DMS 273 (cell line): Measurements from ENCODE around the gene ACTN4.

Experiments used
- DNase-seq: peaks from one replicate; lab custom pipeline; 2025; ENCODE audit not compliant: unreplicated experiment; lab: John Stamatoyannopoulos, UW

ACTN4 gene

DNA sequence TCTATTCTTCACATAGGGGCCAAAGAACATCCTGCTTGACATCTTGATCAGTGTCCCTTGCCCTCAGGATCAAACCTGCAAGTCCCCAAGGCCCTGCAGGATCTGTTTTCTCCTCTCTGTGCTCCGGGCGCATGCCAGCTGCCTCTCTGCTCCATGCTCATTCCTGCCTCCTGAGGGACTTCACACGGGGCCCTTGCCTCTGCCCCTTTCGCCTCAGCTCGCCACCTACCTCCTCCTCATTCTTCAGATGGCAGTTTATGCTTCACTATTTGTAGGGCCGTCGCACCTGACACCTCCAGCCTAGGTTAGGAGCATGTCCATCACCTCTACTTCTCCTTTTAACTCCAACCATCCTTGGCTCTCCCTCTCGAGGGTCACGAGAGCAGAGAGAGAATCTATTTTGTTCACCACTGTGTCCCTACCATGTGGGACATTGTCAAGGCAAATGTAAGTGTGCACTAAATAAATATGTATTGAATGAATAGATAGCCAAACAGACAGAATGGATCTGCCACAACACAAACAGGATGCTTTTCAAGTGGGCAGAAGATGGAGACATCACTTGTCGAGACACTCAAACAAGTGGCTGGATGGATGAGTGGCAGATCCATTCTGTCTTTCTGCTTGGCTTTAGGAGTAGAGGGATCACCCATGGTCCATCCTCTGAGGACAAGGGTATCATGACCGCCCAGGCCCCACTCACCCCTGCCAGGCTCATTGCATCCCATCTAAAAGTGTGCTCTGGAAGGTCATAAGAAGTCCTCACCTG is 29.6 kb downstream of the ACTN4 start:
- DNase-seq: no peak

GRCh38 chr19:38678217-38678890 is 30.9 kb downstream of the ACTN4 start:
- DNase-seq: no peak

- DNase-seq: no peak
Measured at GRCh38 chr19:38678891-38679494, 31.5 kb downstream of the ACTN4 start.

DNA sequence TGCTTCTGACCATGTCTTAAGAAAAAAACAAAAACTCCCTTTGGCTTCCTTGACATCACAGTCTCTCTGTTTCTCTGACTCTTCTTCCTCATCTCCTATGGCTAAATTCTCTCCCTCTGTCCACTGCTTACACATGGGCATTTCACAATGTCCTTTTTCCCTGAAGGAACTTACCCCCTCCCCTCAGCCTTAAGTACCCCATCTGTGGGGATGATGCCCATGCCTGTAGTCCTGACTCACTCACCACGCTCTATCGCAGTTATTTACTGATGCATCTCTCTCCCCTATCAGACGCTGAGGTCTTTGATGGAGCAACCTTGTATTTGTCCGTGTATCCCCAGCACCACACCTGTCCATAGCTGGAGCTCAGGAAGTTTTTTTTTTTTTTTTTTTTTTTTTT is 32.4 kb downstream of the ACTN4 start:
- no peak for DNase-seq

DNA sequence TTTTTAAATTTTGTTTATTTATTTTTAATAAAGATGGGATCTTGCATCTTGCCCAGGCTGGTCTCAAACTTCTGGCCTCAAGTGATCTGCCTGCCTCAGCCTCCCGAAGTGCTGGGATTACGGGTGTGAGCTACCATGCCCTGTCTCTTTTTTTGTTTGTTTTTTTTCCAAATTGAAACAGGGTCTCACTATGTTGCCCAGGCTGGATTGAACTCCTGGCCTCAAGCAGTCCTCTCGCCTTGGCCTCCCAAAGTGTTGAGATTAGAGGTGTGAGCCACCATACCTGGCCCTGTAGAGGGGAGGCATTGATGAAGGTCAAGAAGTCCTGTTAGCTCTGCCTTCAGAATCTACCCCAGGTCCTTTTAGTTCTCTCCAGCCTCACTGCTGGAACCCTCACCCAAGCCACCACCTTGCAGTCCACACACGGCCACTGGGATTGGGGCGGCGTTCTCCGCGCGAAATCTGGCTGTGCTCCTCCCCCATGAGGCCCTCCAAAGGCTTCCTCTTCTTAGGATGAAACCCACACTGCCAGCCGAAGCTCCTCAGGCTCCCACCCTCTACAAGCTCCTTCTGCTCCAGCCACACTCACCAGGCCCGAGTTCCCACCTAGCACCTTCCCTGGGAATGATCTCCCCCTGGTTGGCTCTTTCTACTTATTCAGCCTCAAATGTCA is 34.9 kb downstream of the ACTN4 start:
- no peak for DNase-seq

DNA sequence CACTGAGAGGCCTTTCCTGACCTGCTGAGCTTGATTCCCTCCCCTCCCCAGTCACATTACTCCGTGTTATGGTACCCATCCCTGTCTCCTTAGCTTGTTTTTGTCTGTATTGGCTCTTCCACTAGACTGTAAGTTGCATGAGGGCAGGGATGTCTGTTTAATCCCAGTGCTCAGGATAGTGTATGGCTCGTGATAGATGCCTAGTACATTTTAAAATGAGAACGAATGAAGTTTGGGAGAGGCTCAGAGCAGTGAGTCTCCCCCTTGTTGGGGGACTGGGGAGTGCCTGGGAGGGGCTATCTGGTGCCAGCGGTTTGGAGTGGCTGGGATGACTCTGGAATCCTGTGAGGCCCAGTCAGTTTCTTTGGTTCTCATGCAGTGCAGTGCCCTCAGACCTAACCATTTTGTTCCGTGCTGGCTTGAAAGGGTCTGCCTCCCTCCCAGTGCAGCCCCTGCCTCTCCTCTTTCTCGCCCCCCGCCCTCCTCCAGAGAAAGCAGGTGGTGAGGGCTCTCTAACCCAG is 35.5 kb downstream of the ACTN4 start:
- DNase-seq: peak; percentile 58

DNA sequence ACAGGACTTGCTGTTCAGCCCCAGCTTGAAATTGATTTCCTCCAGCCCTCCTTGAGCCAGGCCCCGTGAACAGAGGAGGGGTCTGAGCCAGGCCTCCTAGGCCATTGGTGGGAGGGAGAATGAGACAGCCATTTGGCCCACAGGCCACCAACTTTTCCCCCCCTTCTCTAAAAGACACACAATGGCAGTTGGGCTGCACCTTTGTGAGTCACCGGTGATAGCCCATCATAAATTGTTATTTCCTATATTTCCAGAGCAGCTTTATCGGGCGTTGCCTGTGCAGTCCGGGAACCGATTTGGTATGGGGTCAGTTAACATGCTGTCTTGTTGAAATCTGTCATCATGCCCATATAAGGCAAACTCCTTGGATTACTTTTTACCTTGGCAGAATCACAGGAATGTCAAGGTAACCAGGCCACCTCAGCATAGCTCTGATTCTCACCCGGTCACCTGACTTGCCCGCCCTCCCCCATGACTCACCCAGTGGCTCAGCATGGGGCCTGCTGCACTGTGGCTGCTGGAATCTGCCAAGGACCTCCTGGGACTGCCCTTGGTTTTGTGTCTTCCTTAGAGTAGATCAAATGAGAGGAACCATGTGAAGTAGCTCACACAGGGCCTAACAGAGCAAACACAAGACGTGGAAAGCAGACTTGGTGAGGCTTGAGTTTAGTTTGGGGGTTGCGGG is 36.1 kb downstream of the ACTN4 start:
- peak; percentile 75 for DNase-seq

DNA sequence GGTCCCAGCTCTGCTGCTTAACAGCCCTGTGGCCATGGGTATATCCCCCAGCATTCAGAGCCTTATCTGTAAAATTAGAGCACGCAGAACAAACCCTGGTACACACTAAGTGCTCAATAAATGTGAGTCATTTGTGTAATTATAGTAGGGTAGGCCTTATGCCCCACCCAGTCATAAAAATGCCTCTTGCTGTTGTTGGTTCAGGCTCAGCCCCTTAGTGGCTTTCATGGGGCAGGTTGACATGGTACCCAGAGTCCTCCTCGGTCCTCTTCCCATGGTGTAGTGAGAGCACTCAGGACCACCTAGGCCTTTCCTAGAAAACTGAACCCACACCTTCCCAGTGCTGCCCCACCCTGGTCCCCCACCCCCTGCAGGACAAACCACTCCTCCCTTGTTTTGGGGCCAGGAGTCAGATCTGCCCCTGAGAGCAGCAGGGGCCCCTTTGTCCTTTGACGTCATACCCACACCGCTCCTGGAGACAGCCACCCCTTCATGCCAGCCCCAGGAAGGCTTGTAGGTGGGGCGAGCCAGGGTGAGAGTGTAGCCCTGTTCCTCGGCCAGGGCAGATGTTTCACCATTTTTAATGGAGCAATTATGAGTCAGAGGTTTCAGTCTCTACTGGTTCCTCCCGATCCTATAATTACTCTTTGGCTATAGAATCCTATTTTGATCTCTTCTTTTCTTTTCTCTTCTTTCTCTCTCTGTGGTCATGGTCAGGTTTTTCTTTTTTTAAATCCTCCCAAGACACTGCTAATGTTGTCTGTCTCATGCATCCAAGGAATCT is 36.8 kb downstream of the ACTN4 start:
- DNase-seq: peak; percentile 95

DNA sequence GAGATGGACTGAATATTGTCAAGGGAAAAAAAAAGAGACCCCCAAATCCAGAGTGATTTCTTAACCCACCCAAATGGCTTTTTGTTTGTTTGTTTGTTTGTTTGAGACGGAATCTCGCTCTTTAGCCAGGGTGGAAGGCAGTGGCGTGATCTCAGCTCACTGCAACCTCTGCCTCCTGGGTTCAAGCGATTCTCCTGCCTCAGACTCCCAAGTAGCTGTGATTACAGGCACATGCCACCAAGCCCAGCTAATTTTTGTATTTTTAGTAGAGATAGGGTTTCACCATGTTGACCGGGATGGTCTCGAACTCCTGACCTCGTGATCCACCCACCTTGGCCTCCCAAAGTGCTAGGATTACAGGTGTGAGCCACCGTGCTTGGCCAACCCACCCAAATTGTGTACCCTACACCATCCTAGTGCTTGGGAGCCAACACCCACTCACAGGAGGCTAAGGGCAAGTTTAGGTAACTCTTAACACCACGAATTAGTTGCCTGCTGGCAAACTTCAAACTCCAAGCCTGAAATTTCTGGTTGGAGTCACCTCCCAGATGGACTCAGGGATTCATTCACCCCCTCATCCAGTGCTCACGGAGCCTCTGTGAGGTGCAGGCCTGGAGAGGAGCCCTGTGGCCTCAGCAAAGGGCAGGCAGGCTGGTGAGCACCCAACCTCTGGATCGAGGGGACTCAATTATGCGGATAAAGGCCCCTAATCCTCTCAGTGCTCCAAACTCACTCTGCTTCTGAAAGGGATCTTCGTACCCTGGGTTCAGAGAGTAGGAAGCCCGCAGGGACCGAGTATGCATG is 37.6 kb downstream of the ACTN4 start:
- no peak for DNase-seq

DNA sequence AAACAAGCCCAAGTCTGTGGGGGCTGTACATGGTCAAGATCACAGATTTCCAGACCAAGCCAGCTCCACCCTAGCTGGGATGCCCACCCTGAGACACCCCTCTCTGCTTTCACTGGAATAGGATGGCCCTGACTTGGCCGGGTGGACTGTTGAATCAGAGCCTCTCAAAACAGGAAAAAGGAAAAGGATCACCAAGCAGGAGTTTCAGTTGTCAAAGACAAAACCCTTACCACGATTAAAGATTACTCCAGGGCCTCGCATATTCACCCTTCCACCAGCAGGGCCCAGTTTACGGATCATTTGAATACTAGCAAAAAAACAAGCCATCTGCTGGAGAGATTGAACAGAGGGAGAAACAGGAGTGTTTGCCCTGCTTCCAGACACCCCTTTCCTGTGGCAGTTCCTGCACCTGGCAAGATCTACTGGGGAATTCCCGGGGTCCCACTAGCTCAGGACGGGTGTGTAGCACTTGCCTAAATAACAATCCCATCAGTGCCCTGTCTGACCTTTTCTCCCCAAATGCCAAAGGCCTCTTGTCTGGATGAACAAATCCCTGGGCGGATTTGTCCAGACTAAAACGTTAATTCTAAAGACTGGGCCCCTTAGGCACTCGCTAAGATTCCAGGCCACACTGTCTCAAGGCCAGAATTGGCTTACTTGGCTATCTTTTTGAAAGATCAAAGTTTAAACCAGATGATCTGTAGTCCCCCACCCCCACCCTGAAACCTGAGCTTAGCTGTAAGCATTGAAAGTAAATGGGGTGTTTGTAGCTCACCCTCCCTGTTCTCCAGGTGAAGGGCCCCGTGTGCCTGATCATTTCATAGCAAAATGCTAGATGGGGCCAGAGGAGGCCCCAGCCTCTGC is 38.4 kb downstream of the ACTN4 start:
- peak; percentile 93 for DNase-seq

DNA sequence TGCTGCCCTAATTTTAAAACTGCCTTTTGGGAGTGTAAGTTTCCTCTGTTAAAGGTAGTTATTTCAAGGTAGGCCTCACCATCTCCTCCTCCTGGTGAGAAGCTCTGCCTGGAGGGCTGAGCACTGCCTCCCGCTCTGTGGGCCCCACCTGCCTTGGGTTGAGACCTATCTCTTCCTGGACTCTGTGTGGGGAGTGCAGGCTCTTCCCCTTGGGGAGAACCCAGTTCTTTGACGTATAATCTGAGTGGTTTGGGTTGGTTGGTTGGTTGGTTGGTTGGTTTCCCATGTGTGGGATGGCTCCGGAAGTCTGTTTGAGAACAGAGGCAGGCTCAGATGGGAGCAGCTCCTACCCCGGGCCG is 39.1 kb downstream of the ACTN4 start:
- no peak for DNase-seq

GRCh38 chr19:38687837-38688378 is 40.5 kb downstream of the ACTN4 start:
- no peak for DNase-seq

GRCh38 chr19:38690146-38690545 is 42.7 kb downstream of the ACTN4 start:
- DNase-seq: no peak

DNA sequence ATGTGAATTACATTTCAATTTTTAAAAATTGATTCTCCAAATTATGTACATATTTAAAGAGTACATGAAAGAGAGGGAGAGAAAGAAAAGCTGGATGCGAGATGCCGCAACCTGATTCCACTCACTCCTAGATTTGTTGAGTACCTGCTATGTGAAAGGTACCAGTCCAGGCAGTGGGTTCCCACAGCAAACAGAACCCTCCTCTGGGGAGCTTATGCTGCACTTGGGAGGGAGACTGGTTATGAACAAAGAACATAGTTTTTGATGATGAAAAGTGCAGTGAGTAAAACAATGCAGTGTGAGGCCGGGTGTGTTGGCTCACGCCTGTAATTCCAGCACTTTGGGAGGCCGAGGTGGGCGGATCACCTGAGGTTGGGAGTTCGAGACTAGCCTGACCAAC is 43.4 kb downstream of the ACTN4 start:
- DNase-seq: no peak

DNA sequence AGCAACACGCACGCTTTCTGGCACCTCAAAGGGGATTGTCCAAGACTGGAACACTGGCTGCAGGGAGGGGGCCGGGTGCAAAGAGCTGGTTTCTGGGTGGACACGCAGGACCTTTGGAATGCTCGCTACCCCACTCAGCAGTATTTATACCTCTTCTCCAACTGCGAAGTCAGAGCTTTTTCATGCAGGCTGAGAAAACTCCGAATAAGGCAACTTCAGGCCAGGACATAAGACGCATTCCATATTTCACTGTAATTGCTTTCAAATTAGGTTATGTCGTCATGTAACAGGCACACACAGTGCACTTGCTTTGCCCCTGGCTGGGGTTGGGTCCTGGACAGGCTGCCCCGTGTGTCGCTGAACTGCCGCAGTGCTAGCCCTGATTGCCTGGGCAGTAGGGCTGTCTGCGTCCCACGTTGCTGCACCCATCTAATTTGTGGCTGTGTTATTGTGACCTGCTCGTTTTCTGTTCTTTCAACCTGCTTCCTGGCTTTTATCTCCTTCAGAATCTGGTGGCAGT is 44.5 kb downstream of the ACTN4 start:
- no peak for DNase-seq

- no peak for DNase-seq
Measured at GRCh38 chr19:38692458-38693379, 45.3 kb downstream of the ACTN4 start.
